PC-9 (cell line): ENCODE results near the gene PRICKLE2. TPM values are rescaled to one million over a fixed set of nuclear protein-coding genes. Genes with fewer than 3 reads are reported as not detected.

Source experiments
- BruUV-seq: library from RNA; stranded (reverse); fragments of 400-500 nt; replicated peaks from 2 replicates; lab custom pipeline; 2021; lab: Mats Ljungman, UMichigan
- CTCF ChIA-PET: fragments of 300-600 bp; sonication (Branson Sonifier 250); formaldehyde crosslinking; loops from one replicate; lab custom pipeline; 2022; ENCODE audit warnings: antibody characterized with exemption; lab: Charles Lee
- POLR2A ChIA-PET: fragments of 300-600 bp; sonication (Branson Sonifier 250); formaldehyde crosslinking; loops from one replicate; lab custom pipeline; 2022; ENCODE audit warnings: antibody characterized with exemption; ENCODE audit not compliant: unreplicated experiment; lab: Charles Lee
- DNase-seq, 2 experiments: peaks; one replicate each; pipeline versions ENCODE4 v3.0.0 to v3.0.0-alpha.2; 2015 to 2022; ENCODE audit warnings: mixed read lengths in 1 of 2
- H2AFZ ChIP-seq: fragments of 200-600 bp; sonication (generic); 2 replicates; pipeline ENCODE4 v1.8.1; 2017; ENCODE audit warnings: antibody characterized with exemption
- H3F3A ChIP-seq: fragments of 200-600 bp; sonication (generic); 2 replicates; pipeline ENCODE4 v1.8.1; 2017; ENCODE audit warnings: antibody characterized with exemption, mild to moderate bottlenecking, low read depth; ENCODE audit not compliant: insufficient read depth
- H3K27ac ChIP-seq: fragments of 200-600 bp; sonication (generic); 2 replicates; pipeline ENCODE4 v1.6.1; 2016; ENCODE audit warnings: mixed run types
- H3K27me3 ChIP-seq: fragments of 200-600 bp; sonication (generic); 2 replicates; pipeline ENCODE4 v1.6.1; 2016; ENCODE audit warnings: low read depth, mixed run types; ENCODE audit not compliant: insufficient read depth
- H3K36me3 ChIP-seq: fragments of 200-600 bp; sonication (generic); 2 replicates; pipeline ENCODE4 v1.6.1; 2016; ENCODE audit warnings: low read depth, mixed run types
- H3K4me1 ChIP-seq: fragments of 200-600 bp; sonication (generic); replicated peaks from 2 replicates; pipeline ENCODE4 v1.6.1; 2016; ENCODE audit warnings: mixed run types; ENCODE audit not compliant: insufficient read depth
- H3K4me2 ChIP-seq: fragments of 200-600 bp; sonication (generic); 2 replicates; pipeline ENCODE4 v1.6.1; 2017; ENCODE audit warnings: mixed run types
- H3K4me3 ChIP-seq: fragments of 200-600 bp; sonication (generic); 2 replicates; pipeline ENCODE4 v1.6.1; 2016; ENCODE audit warnings: mixed run types
- H3K79me2 ChIP-seq: fragments of 200-600 bp; sonication (generic); 2 replicates; pipeline ENCODE4 v1.6.1; 2017; ENCODE audit warnings: low read depth, mixed run types
- H3K9me2 ChIP-seq: fragments of 200-600 bp; sonication (generic); 2 replicates; pipeline ENCODE4 v1.8.1; 2017; ENCODE audit warnings: mild to moderate bottlenecking; ENCODE audit not compliant: insufficient read depth
- H3K9me3 ChIP-seq: fragments of 200-600 bp; sonication (generic); 2 replicates; pipeline ENCODE4 v1.8.1; 2016; ENCODE audit warnings: low read depth; ENCODE audit not compliant: insufficient read depth
- H4K20me1 ChIP-seq: fragments of 200-600 bp; sonication (generic); 2 replicates; pipeline ENCODE4 v1.8.1; 2017; ENCODE audit not compliant: insufficient read depth
- EZH2 ChIP-seq: fragments of 200-600 bp; sonication (generic); IDR thresholded peaks from 2 replicates; pipeline ENCODE4 v1.8.0; 2017; ENCODE audit warnings: antibody characterized with exemption, low read depth
- intact Hi-C: fragments of 100-400 bp; cut with micrococcal nuclease; formaldehyde crosslinking; loops from one replicate; pipeline ENCODE4 v1.10.0; 2022; ENCODE audit not compliant: unreplicated experiment
- total RNA-seq: library from RNA; stranded (reverse); gene quantifications from 2 replicates; pipeline ENCODE4 v1.2.3, GENCODE V29; 2021
- TF ChIP-seq, protein P1 (sequence below): fragments of 200-600 bp; sonication (generic); conservative IDR thresholded peaks from 2 replicates; pipeline ENCODE4 v1.6.1; 2017; ENCODE audit warnings: mixed run types, antibody characterized with exemption, mild to moderate bottlenecking, moderate library complexity

The PRICKLE2 gene
- total RNA-seq, 1 experiment from 2014 or later, result 7.9 TPM

DNA sequence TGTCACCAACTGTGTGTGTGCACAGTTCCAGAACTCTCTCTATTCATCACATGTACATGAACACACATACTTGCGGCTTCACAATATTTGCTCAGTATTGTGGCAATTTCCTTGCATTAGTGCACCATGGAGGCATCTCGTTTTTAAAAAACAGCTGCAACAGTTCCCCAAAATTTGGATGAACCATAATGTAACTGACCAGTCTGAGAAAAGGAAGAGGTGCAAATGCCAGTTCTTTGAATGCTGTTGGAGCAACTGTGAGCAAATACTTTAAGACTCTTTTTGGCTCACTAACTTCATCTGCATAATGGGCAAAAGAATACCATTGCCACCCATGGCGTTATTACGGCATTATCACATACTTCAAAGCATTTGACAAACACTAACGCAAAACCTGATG lies 163.6 kb downstream of the PRICKLE2 start:
- Histone ChIP-seq H3K4me2 (no peak overlapping the region), H3K9me3 (no peaks in the 10 kb centered on the region), H3K4me3 (no peak overlapping the region), H3K79me2 (no peaks in the 10 kb centered on the region), H3K27ac (no peak overlapping the region), H3K27me3 (no peaks in the 10 kb centered on the region), H4K20me1 (no peaks in the 10 kb centered on the region), H3K36me3 (no peaks in the 10 kb centered on the region), H3K9me2 (no peaks in the 10 kb centered on the region), H3K4me1 (no peaks in the 10 kb centered on the region), H2AFZ (no peak overlapping the region), H3F3A (no peaks in the 10 kb centered on the region)
- DNase-seq, result no peak
- intact Hi-C loops, result no loop called here
- no TSS peak for BruUV-seq
- CTCF ChIA-PET, result no interaction called here
- POLR2A ChIA-PET, result no interaction called here
- TF ChIP-seq, protein P1, sequence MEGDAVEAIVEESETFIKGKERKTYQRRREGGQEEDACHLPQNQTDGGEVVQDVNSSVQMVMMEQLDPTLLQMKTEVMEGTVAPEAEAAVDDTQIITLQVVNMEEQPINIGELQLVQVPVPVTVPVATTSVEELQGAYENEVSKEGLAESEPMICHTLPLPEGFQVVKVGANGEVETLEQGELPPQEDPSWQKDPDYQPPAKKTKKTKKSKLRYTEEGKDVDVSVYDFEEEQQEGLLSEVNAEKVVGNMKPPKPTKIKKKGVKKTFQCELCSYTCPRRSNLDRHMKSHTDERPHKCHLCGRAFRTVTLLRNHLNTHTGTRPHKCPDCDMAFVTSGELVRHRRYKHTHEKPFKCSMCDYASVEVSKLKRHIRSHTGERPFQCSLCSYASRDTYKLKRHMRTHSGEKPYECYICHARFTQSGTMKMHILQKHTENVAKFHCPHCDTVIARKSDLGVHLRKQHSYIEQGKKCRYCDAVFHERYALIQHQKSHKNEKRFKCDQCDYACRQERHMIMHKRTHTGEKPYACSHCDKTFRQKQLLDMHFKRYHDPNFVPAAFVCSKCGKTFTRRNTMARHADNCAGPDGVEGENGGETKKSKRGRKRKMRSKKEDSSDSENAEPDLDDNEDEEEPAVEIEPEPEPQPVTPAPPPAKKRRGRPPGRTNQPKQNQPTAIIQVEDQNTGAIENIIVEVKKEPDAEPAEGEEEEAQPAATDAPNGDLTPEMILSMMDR, result no peak
- no peak for TF ChIP-seq EZH2

DNA sequence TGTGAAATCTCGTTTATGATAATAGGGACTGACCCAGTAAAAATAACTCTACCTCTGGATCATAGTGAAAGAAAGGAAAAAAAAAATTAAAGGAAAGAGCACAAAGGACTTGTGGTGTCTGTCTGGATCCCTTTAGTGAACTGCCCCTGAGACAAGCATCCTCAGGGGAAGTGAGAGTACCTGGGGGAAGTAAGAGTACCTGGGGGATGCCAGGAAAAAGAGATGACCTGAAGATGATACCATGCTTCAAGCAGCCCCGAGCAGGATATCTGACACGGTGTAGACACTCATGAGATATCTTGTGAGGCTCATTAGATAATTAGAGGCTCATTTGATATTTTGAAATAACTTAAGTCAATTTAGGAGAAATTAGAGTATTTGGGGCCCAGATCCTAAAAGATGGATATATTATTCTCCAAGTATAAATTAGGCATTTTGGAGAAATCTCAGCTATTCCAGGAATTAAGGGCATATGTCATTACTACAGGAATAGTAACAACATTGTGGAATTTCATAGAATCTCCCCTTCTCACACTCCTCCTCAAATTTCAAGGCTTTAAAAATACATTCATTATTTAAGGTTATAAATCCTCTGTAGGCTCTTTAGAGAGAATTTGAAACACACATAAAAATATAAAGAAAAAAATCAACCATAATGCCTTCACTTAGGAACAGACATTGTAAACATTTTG lies 165.6 kb downstream of the PRICKLE2 start:
- intact Hi-C loops, result no loop called here
- Histone ChIP-seq H4K20me1 (no peaks in the 10 kb centered on the region), H3K36me3 (no peaks in the 10 kb centered on the region), H3K4me1 (no peaks in the 10 kb centered on the region), H3K27me3 (no peaks in the 10 kb centered on the region), H3K9me2 (no peaks in the 10 kb centered on the region), H3K4me2 (no peak overlapping the region), H3K9me3 (no peaks in the 10 kb centered on the region), H3F3A (no peaks in the 10 kb centered on the region), H2AFZ (no peak overlapping the region), H3K4me3 (no peak overlapping the region), H3K27ac (no peak overlapping the region), H3K79me2 (no peaks in the 10 kb centered on the region)
- no peak for DNase-seq
- TF ChIP-seq, protein P1, result no peak
- no peak for TF ChIP-seq EZH2
- ChIA-PET POLR2A (no interaction called here), CTCF (no interaction called here)
- no TSS peak for BruUV-seq

DNA sequence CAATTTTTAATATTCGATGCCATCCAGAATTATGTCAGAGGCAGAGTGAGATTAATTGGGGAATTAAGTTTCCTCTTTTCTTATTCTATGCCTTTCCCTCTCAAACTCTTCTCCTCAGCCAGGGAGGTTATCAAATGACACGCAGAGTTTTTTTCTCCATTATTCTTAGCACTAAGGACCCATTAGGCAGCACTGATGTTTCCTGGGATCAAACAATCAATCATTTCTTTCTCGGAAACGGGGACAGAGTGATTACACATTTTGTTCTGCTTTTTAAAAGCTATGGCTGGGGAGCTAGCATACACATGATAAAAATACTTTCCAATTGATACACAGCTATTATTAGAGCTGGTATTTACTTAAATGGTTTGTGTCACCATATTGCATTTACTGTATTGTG lies 166.7 kb downstream of the PRICKLE2 start:
- Histone ChIP-seq H3K27ac (no peak overlapping the region), H4K20me1 (no peaks in the 10 kb centered on the region), H3K4me1 (0 out of 2 replicates have a peak, but pooled peaks cover 4% of the 10 kb centered on the region), H2AFZ (no peak overlapping the region), H3K36me3 (no peaks in the 10 kb centered on the region), H3K4me2 (no peak overlapping the region), H3K79me2 (no peaks in the 10 kb centered on the region), H3K9me3 (no peaks in the 10 kb centered on the region), H3K9me2 (no peaks in the 10 kb centered on the region), H3F3A (no peaks in the 10 kb centered on the region), H3K4me3 (no peak overlapping the region), H3K27me3 (no peaks in the 10 kb centered on the region)
- POLR2A ChIA-PET, result interaction anchor here (0.7 kb wide), 1 partner anchor 186 kb away, joined by 9 read pairs; no protein-coding TSS in a partner anchor
- CTCF ChIA-PET, result no interaction called here
- no TSS peak for BruUV-seq
- TF ChIP-seq, protein P1, result no peak
- TF ChIP-seq EZH2, result no peak
- intact Hi-C loops, result no loop called here
- DNase-seq, result no peak
